OCI-LY3 (cell line): ENCODE data around the gene CYP2E1.

Experiments used
- CTCF ChIP-seq: fragments of 200-600, 300-600 bp; sonication (generic); IDR thresholded peaks from 2 replicates; pipeline ENCODE4 v1.5.1; 2014; ENCODE audit warnings: antibody characterized with exemption, low read length, low read depth
- EZH2phosphoT487 ChIP-seq: fragments of 200-600 bp; shearing (Covaris generic); IDR thresholded peaks from 2 replicates; pipeline ENCODE4 v1.6.1; 2018; ENCODE audit warnings: antibody characterized with exemption, mixed run types, low read depth

GRCh38 chr10:133525444-133525843 is 1.7 kb upstream of the CYP2E1 start:
- no peak for TF ChIP-seq CTCF
- no peak for TF ChIP-seq EZH2phosphoT487
